ENCODE results near the gene DNAJC27.

DNAJC27 gene

GRCh38 chr2:24918326-24919036 lies 53.3 kb downstream of the DNAJC27 start:
- H3K36me3 Mint-ChIP-seq (ENCODE audit: insufficient read depth) = peaks cover 8% of the 10 kb centered on the region
- H3K27ac Mint-ChIP-seq = peak overlapping the region; percentile 78 to 92
- H3K27me3 Mint-ChIP-seq = no peaks in the 10 kb centered on the region
- ATAC-seq (replicated peaks) = no peak
- no peak for DNase-seq
- peaks cover 35% of the 10 kb centered on the region in 2 donors for H3K4me1 Mint-ChIP-seq (ENCODE audit: low read depth in 2 of 2)
- peak overlapping the region; percentile 82 to 91 for H3K4me3 Mint-ChIP-seq
- no peaks in the 10 kb centered on the region for H3K9me3 Mint-ChIP-seq

- ATAC-seq (replicated peaks) = no peak
- no peaks in the 10 kb centered on the region for H3K27me3 Mint-ChIP-seq
- peak overlapping the region; percentile 82 to 91 for H3K4me3 Mint-ChIP-seq
- peaks cover 39 to 40% of the 10 kb centered on the region in 2 donors for H3K4me1 Mint-ChIP-seq (ENCODE audit: low read depth in 2 of 2)
- H3K9me3 Mint-ChIP-seq = no peaks in the 10 kb centered on the region
- no peak for DNase-seq
- H3K36me3 Mint-ChIP-seq (ENCODE audit: insufficient read depth) = peaks cover 8% of the 10 kb centered on the region
- peak overlapping the region in 1 of 2 donors; percentile 78 for H3K27ac Mint-ChIP-seq
Observed at GRCh38 chr2:24917731-24918325, 53.9 kb downstream of the DNAJC27 start.

GRCh38 chr2:24917086-24917485 lies 54.7 kb downstream of the DNAJC27 start:
- ATAC-seq (replicated peaks) (no peak), DNase-seq (no peak)
- Mint-ChIP-seq H3K9me3 (no peaks in the 10 kb centered on the region), H3K4me3 (peak overlapping the region; percentile 23 to 91), H3K36me3 (ENCODE audit: insufficient read depth) (peaks cover 8% of the 10 kb centered on the region), H3K27me3 (no peaks in the 10 kb centered on the region), H3K27ac (no peak overlapping the region), H3K4me1 (ENCODE audit: low read depth in 2 of 2) (peaks cover 39 to 40% of the 10 kb centered on the region in 2 donors)

GRCh38 chr2:24915796-24916195 lies 56.0 kb downstream of the DNAJC27 start:
- H3K4me1 Mint-ChIP-seq (ENCODE audit: low read depth in 2 of 2) = peaks cover 35% of the 10 kb centered on the region in 2 donors
- H3K36me3 Mint-ChIP-seq (ENCODE audit: insufficient read depth) = peaks cover 5% of the 10 kb centered on the region
- no peak for ATAC-seq (replicated peaks)
- no peak overlapping the region for H3K4me3 Mint-ChIP-seq
- no peak overlapping the region for H3K27ac Mint-ChIP-seq
- no peak for DNase-seq
- no peaks in the 10 kb centered on the region for H3K27me3 Mint-ChIP-seq
- H3K9me3 Mint-ChIP-seq = no peaks in the 10 kb centered on the region

- peaks cover 32 to 33% of the 10 kb centered on the region in 2 donors for H3K4me1 Mint-ChIP-seq (ENCODE audit: low read depth in 2 of 2)
- H3K9me3 Mint-ChIP-seq = no peaks in the 10 kb centered on the region
- H3K27ac Mint-ChIP-seq = no peak overlapping the region
- H3K27me3 Mint-ChIP-seq = no peaks in the 10 kb centered on the region
- ATAC-seq (replicated peaks) (no peak), DNase-seq (no peak)
- peaks cover 5% of the 10 kb centered on the region for H3K36me3 Mint-ChIP-seq (ENCODE audit: insufficient read depth)
- H3K4me3 Mint-ChIP-seq = no peak overlapping the region
Observed at GRCh38 chr2:24915175-24915574, 56.6 kb downstream of the DNAJC27 start.

- H3K27ac Mint-ChIP-seq = no peak overlapping the region
- H3K36me3 Mint-ChIP-seq (ENCODE audit: insufficient read depth) = peaks cover 5% of the 10 kb centered on the region
- no peaks in the 10 kb centered on the region for H3K9me3 Mint-ChIP-seq
Observed at GRCh38 chr2:24914713-24915112, 57.0 kb downstream of the DNAJC27 start.

GRCh38 chr2:24913911-24914310 lies 57.8 kb downstream of the DNAJC27 start:
- H3K27me3 Mint-ChIP-seq = no peaks in the 10 kb centered on the region
- DNase-seq = no peak
- no peaks in the 10 kb centered on the region for H3K9me3 Mint-ChIP-seq
- no peak overlapping the region for H3K4me3 Mint-ChIP-seq
- H3K27ac Mint-ChIP-seq = peak overlapping the region; percentile 16 to 26
- peaks cover 31% of the 10 kb centered on the region in 2 donors for H3K4me1 Mint-ChIP-seq (ENCODE audit: low read depth in 2 of 2)
- no peaks in the 10 kb centered on the region for H3K36me3 Mint-ChIP-seq (ENCODE audit: insufficient read depth)
- no peak for ATAC-seq (replicated peaks)

More at GRCh38 chr2:24914713-24915112, 57.0 kb downstream of the DNAJC27 start:
- Mint-ChIP-seq H3K4me1 (ENCODE audit: low read depth in 2 of 2) (peaks cover 32 to 34% of the 10 kb centered on the region in 2 donors), H3K27me3 (no peaks in the 10 kb centered on the region), H3K4me3 (no peak overlapping the region)
- no peak for ATAC-seq (replicated peaks)
- DNase-seq = no peak

GRCh38 chr2:24912986-24913385 lies 58.8 kb downstream of the DNAJC27 start:
- Mint-ChIP-seq H3K9me3 (no peaks in the 10 kb centered on the region), H3K36me3 (ENCODE audit: insufficient read depth) (no peaks in the 10 kb centered on the region), H3K4me3 (no peak overlapping the region), H3K27ac (no peak overlapping the region), H3K27me3 (no peaks in the 10 kb centered on the region), H3K4me1 (ENCODE audit: low read depth in 2 of 2) (peaks cover 24 to 25% of the 10 kb centered on the region in 2 donors)
- DNase-seq (no peak), ATAC-seq (replicated peaks) (no peak)

GRCh38 chr2:24912523-24912922 lies 59.2 kb downstream of the DNAJC27 start:
- DNase-seq = no peak
- Mint-ChIP-seq H3K36me3 (ENCODE audit: insufficient read depth) (no peaks in the 10 kb centered on the region), H3K4me1 (ENCODE audit: low read depth in 2 of 2) (peaks cover 19 to 21% of the 10 kb centered on the region in 2 donors)

GRCh38 chr2:24910245-24910644 lies 61.5 kb downstream of the DNAJC27 start:
- peaks cover 2% of the 10 kb centered on the region for H3K36me3 Mint-ChIP-seq (ENCODE audit: insufficient read depth)
- H3K9me3 Mint-ChIP-seq = no peaks in the 10 kb centered on the region
- H3K27me3 Mint-ChIP-seq = no peaks in the 10 kb centered on the region
- H3K4me3 Mint-ChIP-seq = no peak overlapping the region
- no peak for DNase-seq
- peaks cover 13 to 17% of the 10 kb centered on the region in 2 donors for H3K4me1 Mint-ChIP-seq (ENCODE audit: low read depth in 2 of 2)
- ATAC-seq (replicated peaks) = no peak
- no peak overlapping the region for H3K27ac Mint-ChIP-seq

More at GRCh38 chr2:24912523-24912922, 59.2 kb downstream of the DNAJC27 start:
- ATAC-seq (replicated peaks) = no peak
- no peaks in the 10 kb centered on the region for H3K27me3 Mint-ChIP-seq
- no peaks in the 10 kb centered on the region for H3K9me3 Mint-ChIP-seq
- no peak overlapping the region for H3K4me3 Mint-ChIP-seq
- no peak overlapping the region for H3K27ac Mint-ChIP-seq

GRCh38 chr2:24909555-24910177 lies 62.1 kb downstream of the DNAJC27 start:
- H3K9me3 Mint-ChIP-seq = no peaks in the 10 kb centered on the region
- ATAC-seq (replicated peaks) = no peak
- H3K27me3 Mint-ChIP-seq = no peaks in the 10 kb centered on the region
- H3K4me1 Mint-ChIP-seq (ENCODE audit: low read depth in 2 of 2) = peaks cover 9 to 13% of the 10 kb centered on the region in 2 donors
- H3K36me3 Mint-ChIP-seq (ENCODE audit: insufficient read depth) = peaks cover 2% of the 10 kb centered on the region
- no peak overlapping the region for H3K4me3 Mint-ChIP-seq
- no peak for DNase-seq
- H3K27ac Mint-ChIP-seq = no peak overlapping the region

GRCh38 chr2:24908461-24908901 lies 63.3 kb downstream of the DNAJC27 start:
- H3K9me3 Mint-ChIP-seq = no peaks in the 10 kb centered on the region
- peaks cover 8 to 12% of the 10 kb centered on the region in 2 donors for H3K4me1 Mint-ChIP-seq (ENCODE audit: low read depth in 2 of 2)
- no peak overlapping the region for H3K4me3 Mint-ChIP-seq
- H3K27me3 Mint-ChIP-seq = no peaks in the 10 kb centered on the region
- DNase-seq (no peak), ATAC-seq (replicated peaks) (no peak)
- H3K27ac Mint-ChIP-seq = no peak overlapping the region
- H3K36me3 Mint-ChIP-seq (ENCODE audit: insufficient read depth) = peaks cover 2% of the 10 kb centered on the region

- no peak for DNase-seq
- Mint-ChIP-seq H3K27ac (no peak overlapping the region), H3K27me3 (no peaks in the 10 kb centered on the region), H3K36me3 (ENCODE audit: insufficient read depth) (peaks cover 2% of the 10 kb centered on the region), H3K4me1 (ENCODE audit: low read depth in 2 of 2) (peaks cover 8% of the 10 kb centered on the region in 2 donors), H3K9me3 (no peaks in the 10 kb centered on the region), H3K4me3 (no peak overlapping the region)
- no peak for ATAC-seq (replicated peaks)
Observed at GRCh38 chr2:24907116-24907515, 64.6 kb downstream of the DNAJC27 start.

GRCh38 chr2:24906466-24906865 lies 65.3 kb downstream of the DNAJC27 start:
- ATAC-seq (replicated peaks) (no peak), DNase-seq (no peak)
- no peak overlapping the region for H3K27ac Mint-ChIP-seq
- no peak overlapping the region for H3K4me3 Mint-ChIP-seq
- H3K9me3 Mint-ChIP-seq = no peaks in the 10 kb centered on the region
- H3K4me1 Mint-ChIP-seq (ENCODE audit: low read depth in 2 of 2) = peaks cover 8% of the 10 kb centered on the region in 2 donors
- H3K27me3 Mint-ChIP-seq = no peaks in the 10 kb centered on the region
- peaks cover 2% of the 10 kb centered on the region for H3K36me3 Mint-ChIP-seq (ENCODE audit: insufficient read depth)
